Tibial artery (tissue), 4 donors: Measurements from ENCODE around the gene TCEAL2.
A peak's percentile ranks its signal among the peaks of the same experiment; 100 is the strongest.
"Not testable (repeated sequence)": the region's sequence is repeated elsewhere in the genome, so short reads cannot be mapped to it uniquely, and the experiment has no call there.

ENCODE experiments used
- DNase-seq, 2 donors: peaks; one replicate each; pipeline ENCODE4 v3.0.0-alpha.2; 2019
- H3K27ac ChIP-seq, 2 donors: fragments of 200-600 bp; sonication (generic) in 1 of 2; 1 replicate in 1 of 2; 2 replicates in 1 of 2; pipeline ENCODE4 v1.5.1; 2018 to 2019; ENCODE audit warnings: mild to moderate bottlenecking in 1 of 2
- H3K27me3 ChIP-seq, 2 donors: fragments of 200-600 bp; sonication (generic) in 1 of 2; one replicate each; pipeline versions ENCODE4 v1.5.1 to v1.6.0; 2016 to 2019
- H3K36me3 ChIP-seq, 3 donors: fragments of 200-600 bp; sonication (generic) in 2 of 3; one replicate each; pipeline ENCODE4 v1.5.1; 2016 to 2019; ENCODE audit warnings: mild to moderate bottlenecking in 2 of 3
- H3K4me1 ChIP-seq, 4 donors: fragments of 200-600 bp; sonication (generic) in 2 of 4; 1 replicate in 3 of 4; 2 replicates in 1 of 4; pipeline ENCODE4 v1.5.1; 2016 to 2019
- H3K4me3 ChIP-seq, 2 donors: fragments of 200-600 bp; sonication (generic) in 1 of 2; 1 replicate in 1 of 2; 2 replicates in 1 of 2; pipeline ENCODE4 v1.5.1; 2018 to 2019; ENCODE audit warnings: mild to moderate bottlenecking in 2 of 2
- H3K9me3 ChIP-seq, 3 donors: fragments of 200-600 bp; sonication (generic) in 1 of 3; one replicate each; pipeline ENCODE4 v1.5.1; 2016 to 2019
- intact Hi-C: fragments of 100-400 bp; cut with DNase I; formaldehyde crosslinking; loops from one replicate; pipeline ENCODE4 v1.15.0; 2023; ENCODE audit warnings: low total_unique reads
- TF ChIP-seq, protein P1 (sequence below), 2 experiments: fragments of 200-600 bp in 1 of 2; fragments of 450-650 bp in 1 of 2; IDR thresholded peaks; one replicate each; pipeline ENCODE4 v1.5.1; 2017 to 2019; ENCODE audit warnings: antibody characterized with exemption in 2 of 2, mild to moderate bottlenecking in 1 of 2, moderate library complexity in 1 of 2

TCEAL2 gene

DNA sequence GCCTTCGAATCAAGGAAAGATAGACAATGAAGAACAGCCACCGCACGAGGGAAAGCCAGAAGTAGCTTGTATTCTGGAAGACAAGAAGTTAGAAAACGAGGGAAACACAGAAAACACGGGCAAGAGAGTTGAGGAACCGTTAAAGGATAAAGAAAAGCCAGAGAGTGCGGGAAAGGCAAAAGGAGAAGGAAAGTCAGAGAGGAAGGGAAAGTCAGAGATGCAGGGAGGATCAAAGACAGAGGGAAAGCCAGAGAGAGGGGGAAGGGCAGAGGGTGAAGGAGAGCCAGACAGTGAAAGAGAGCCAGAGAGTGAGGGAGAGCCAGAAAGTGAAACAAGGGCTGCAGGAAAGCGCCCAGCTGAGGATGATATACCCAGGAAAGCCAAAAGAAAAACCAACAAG is 1.4 kb downstream of the TCEAL2 start:
- Histone ChIP-seq H3K4me3 (no peak overlapping the region), H3K27me3 (no peaks in the 10 kb centered on the region), H3K4me1 (no peaks in the 10 kb centered on the region), H3K36me3 (no peaks in the 10 kb centered on the region), H3K27ac (peak overlapping the region; percentile 61 to 62), H3K9me3 (no peaks in the 10 kb centered on the region)
- intact Hi-C loops = no loop called here
- TF ChIP-seq, protein P1, sequence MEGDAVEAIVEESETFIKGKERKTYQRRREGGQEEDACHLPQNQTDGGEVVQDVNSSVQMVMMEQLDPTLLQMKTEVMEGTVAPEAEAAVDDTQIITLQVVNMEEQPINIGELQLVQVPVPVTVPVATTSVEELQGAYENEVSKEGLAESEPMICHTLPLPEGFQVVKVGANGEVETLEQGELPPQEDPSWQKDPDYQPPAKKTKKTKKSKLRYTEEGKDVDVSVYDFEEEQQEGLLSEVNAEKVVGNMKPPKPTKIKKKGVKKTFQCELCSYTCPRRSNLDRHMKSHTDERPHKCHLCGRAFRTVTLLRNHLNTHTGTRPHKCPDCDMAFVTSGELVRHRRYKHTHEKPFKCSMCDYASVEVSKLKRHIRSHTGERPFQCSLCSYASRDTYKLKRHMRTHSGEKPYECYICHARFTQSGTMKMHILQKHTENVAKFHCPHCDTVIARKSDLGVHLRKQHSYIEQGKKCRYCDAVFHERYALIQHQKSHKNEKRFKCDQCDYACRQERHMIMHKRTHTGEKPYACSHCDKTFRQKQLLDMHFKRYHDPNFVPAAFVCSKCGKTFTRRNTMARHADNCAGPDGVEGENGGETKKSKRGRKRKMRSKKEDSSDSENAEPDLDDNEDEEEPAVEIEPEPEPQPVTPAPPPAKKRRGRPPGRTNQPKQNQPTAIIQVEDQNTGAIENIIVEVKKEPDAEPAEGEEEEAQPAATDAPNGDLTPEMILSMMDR (IDR thresholded peaks at IDR 0.05) = no peak
- no peak for DNase-seq

GRCh38 chrX:102129473-102129872 is 4.0 kb downstream of the TCEAL2 start:
- TF ChIP-seq, protein P1 (IDR thresholded peaks at IDR 0.05) = no peak

DNA sequence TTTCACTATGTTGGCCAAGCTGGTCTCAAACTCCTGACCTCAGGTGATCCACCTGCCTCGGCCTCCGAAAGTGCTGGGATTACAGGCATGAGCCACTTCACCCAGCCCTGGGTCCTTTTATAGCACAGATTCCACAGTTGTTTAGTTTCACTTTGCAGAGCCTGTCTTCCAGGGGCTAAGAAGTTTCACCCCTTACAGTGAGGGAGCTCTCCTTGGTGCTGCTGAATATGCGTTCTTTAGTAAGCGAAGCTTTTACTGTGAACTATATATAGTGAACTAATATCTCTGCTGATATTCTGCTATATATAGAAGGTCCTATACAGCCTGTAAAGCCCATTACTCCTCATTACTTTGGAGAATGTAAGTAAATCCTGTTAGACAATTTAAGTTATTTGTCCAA is 12.6 kb downstream of the TCEAL2 start:
- TF ChIP-seq, protein P1 (IDR thresholded peaks at IDR 0.05) = no peak
- no peaks in the 10 kb centered on the region for H3K9me3 ChIP-seq
- no peak overlapping the region for H3K4me3 ChIP-seq
- DNase-seq = no peak
- no peak overlapping the region for H3K27ac ChIP-seq
- H3K27me3 ChIP-seq = peaks cover 0 to 3% of the 10 kb centered on the region in 2 donors
- H3K36me3 ChIP-seq = no peaks in the 10 kb centered on the region
- peaks cover 0 to 3% (median 0%) of the 10 kb centered on the region in 4 donors for H3K4me1 ChIP-seq
- intact Hi-C loops = no loop called here

More at GRCh38 chrX:102129473-102129872, 4.0 kb downstream of the TCEAL2 start:
- no peaks in the 10 kb centered on the region for H3K9me3 ChIP-seq
- DNase-seq = no peak
- intact Hi-C loops = no loop called here
- H3K27me3 ChIP-seq = no peaks in the 10 kb centered on the region
- no peak overlapping the region for H3K27ac ChIP-seq
- H3K36me3 ChIP-seq = no peaks in the 10 kb centered on the region
- H3K4me3 ChIP-seq = no peak overlapping the region
- no peaks in the 10 kb centered on the region for H3K4me1 ChIP-seq

GRCh38 chrX:102140876-102141275 is 15.4 kb downstream of the TCEAL2 start:
- H3K9me3 ChIP-seq, H3K36me3 ChIP-seq, intact Hi-C loops, H3K27ac ChIP-seq, H3K4me3 ChIP-seq, H3K4me1 ChIP-seq, DNase-seq, H3K27me3 ChIP-seq: not testable (repeated sequence)

- H3K27me3 ChIP-seq, H3K9me3 ChIP-seq, H3K4me1 ChIP-seq, H3K27ac ChIP-seq, DNase-seq, intact Hi-C loops, H3K4me3 ChIP-seq, H3K36me3 ChIP-seq: not testable (repeated sequence)
Measured at GRCh38 chrX:102141631-102142030, 16.2 kb downstream of the TCEAL2 start.

GRCh38 chrX:102142274-102142673 is 16.8 kb downstream of the TCEAL2 start, which contains the start of gene TCEAL6:
Gene TCEAL6 (minus strand): TSS chrX:102142481.
- DNase-seq, H3K27me3 ChIP-seq, intact Hi-C loops, H3K4me1 ChIP-seq, H3K27ac ChIP-seq, H3K4me3 ChIP-seq, H3K9me3 ChIP-seq, H3K36me3 ChIP-seq: not testable (repeated sequence)

DNA sequence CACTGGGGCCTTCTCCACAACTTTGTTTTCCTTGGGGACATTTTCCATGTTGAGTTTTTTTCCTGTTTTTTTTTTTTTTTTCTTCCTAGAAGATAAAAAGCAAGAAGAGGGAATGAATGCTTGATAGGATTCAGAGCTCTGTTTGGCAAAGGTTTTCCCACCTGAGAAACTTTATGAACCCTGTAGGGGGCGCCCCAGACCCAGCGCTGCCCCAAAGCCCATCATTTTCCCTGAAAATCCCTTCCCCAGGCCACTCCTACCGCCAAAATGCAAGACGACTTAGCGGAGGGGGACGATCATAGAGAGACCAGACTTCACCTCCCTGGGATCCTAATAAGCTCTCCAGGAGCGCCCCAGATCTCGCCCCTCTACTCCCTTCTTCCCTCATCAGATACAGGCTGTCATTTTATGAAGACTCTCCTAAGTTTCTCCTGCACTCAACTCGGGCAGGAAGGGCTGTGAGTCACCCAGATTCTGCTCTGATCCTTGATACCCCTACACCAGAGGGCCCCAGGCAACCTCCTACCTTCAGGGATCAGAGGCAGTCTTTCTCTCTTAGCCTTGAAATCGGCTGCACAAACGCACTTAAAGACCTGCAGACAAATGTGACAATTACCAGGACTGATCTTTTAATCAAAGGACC is 28.9 kb downstream of the TCEAL2 start:
- H3K4me1 ChIP-seq = no peaks in the 10 kb centered on the region
- no peak overlapping the region for H3K27ac ChIP-seq
- no peaks in the 10 kb centered on the region for H3K36me3 ChIP-seq
- intact Hi-C loops = no loop called here
- no peaks in the 10 kb centered on the region for H3K27me3 ChIP-seq
- no peak for DNase-seq
- H3K4me3 ChIP-seq = peak overlapping the region in 1 of 2 donors; percentile 56
- TF ChIP-seq, protein P1 (IDR thresholded peaks at IDR 0.05) = peak; percentile 28 to 35
- no peaks in the 10 kb centered on the region for H3K9me3 ChIP-seq
